ENCODE results near the gene FAM107B. TPM values are rescaled to one million over a fixed set of nuclear protein-coding genes. Genes with fewer than 3 reads are reported as not detected.

FAM107B gene
- total and polyA plus RNA-seq, 2 of the 4 experiments (the other 2 are of a cell fraction) = 26.4 to 27.1 TPM

DNA sequence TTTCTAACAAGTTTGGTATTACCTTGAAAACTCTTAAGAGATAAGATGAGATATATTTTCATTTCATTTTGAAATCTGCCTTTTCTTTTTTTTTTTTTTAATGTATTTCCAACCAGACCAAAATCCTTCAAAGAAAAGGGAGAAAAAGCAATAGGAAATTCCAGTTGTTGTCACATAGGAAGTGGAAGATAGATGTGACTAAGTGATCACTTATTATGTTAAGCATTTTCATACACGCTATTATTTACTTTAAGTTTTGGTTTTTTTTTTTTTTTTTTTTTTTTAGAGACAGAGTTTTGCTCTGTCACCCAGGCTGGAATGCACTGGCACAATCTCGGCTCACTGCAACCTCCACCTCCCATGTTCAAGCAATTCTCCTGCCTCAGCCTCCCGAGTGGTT is 246.8 kb downstream of the FAM107B start:
- no peak overlapping the region for H4K8ac ChIP-seq (ENCODE audit: low read depth in 2 of 2, low read length in 2 of 2)
- H3K4me2 ChIP-seq (ENCODE audit: low read depth, low read length) = no peak overlapping the region
- peaks cover 15% of the 10 kb centered on the region for H3K36me3 ChIP-seq (ENCODE audit: control insufficient read depth, insufficient read depth, low read length)
- H4K91ac ChIP-seq (ENCODE audit: insufficient read depth, low read depth, low read length) = no peak overlapping the region
- no peak overlapping the region for H2AK5ac ChIP-seq (ENCODE audit: low read depth, low read length)
- H3K9ac ChIP-seq (ENCODE audit: low read depth, low read length) = no peak overlapping the region
- BruUV-seq (replicated peaks) = no TSS peak
- H2BK5ac ChIP-seq (ENCODE audit: low read depth, low read length, poor library complexity, severe bottlenecking) = no peak overlapping the region
- H3K9me1 ChIP-seq (ENCODE audit: insufficient read depth, low read length) = peaks cover 18% of the 10 kb centered on the region
- no peak for DNase-seq
- H3K14ac ChIP-seq (replicated peaks; ENCODE audit: low read depth, low read length) = no peak overlapping the region
- H3K18ac ChIP-seq (ENCODE audit: low read depth, low read length) = no peak overlapping the region
- dilution Hi-C loops (cut with HindIII; ENCODE audit: low sequenced_read_pairs, unreplicated experiment) = no loop called here
- no CpG with 5 or more reads among the region's 3 CpGs for WGBS, 2 experiments (ENCODE audit: extremely low coverage in 2 of 2, insufficient read length in 1 of 2)
- H3K4me1 ChIP-seq (ENCODE audit: control insufficient read depth, insufficient read depth, low read length) = peaks cover 23% of the 10 kb centered on the region
- peaks cover 42 to 79% of the 10 kb centered on the region in 2 experiments for H3K79me1 ChIP-seq (ENCODE audit: low read depth in 1 of 2, low read length in 2 of 2)
- no peak overlapping the region for H2AK9ac ChIP-seq (replicated peaks; ENCODE audit: low read depth, low read length, poor library complexity)
- H4K5ac ChIP-seq (ENCODE audit: low read depth, low read length) = no peak overlapping the region
- H3K23ac ChIP-seq (ENCODE audit: low read depth, low read length) = no peak overlapping the region
- no peak overlapping the region for H2BK15ac ChIP-seq (ENCODE audit: low read depth, low read length)
- no peak overlapping the region for H2BK20ac ChIP-seq (ENCODE audit: low read depth, low read length)
- no peak overlapping the region for H2AFZ ChIP-seq (replicated peaks; ENCODE audit: low read length, poor library complexity)
- peaks cover 29% of the 10 kb centered on the region for H4K20me1 ChIP-seq (ENCODE audit: insufficient read depth, low read length)
- H3K4me3 ChIP-seq (ENCODE audit: insufficient read depth, low read depth, low read length) = no peak overlapping the region
- no peak overlapping the region for H2BK120ac ChIP-seq (ENCODE audit: low read depth, low read length)
- ChIA-PET POLR2A (ENCODE audit: unreplicated experiment) (no interaction called here), CTCF (no interaction called here)
- no peak for ATAC-seq (ENCODE audit: low read depth)
- H3K27ac ChIP-seq (ENCODE audit: insufficient read depth, low read length) = no peak overlapping the region
- no peak for TF ChIP-seq BHLHE40 (IDR thresholded peaks at IDR 0.05; ENCODE audit: low read depth, low read length)
- no peak for TF ChIP-seq RAD21 (IDR thresholded peaks at IDR 0.05; ENCODE audit: low read length)
- TF ChIP-seq POLR2A (IDR thresholded peaks at IDR 0.05; ENCODE audit: low read depth, low read length) = no peak
- TF ChIP-seq CHD1 (IDR thresholded peaks at IDR 0.05; ENCODE audit: low read depth, low read length) = no peak
- no peak for TF ChIP-seq MAFK (IDR thresholded peaks at IDR 0.05; ENCODE audit: low read depth, low read length)
- no peak for TF ChIP-seq CEBPB (IDR thresholded peaks at IDR 0.05; ENCODE audit: low read depth, low read length)
- TF ChIP-seq, protein P1, sequence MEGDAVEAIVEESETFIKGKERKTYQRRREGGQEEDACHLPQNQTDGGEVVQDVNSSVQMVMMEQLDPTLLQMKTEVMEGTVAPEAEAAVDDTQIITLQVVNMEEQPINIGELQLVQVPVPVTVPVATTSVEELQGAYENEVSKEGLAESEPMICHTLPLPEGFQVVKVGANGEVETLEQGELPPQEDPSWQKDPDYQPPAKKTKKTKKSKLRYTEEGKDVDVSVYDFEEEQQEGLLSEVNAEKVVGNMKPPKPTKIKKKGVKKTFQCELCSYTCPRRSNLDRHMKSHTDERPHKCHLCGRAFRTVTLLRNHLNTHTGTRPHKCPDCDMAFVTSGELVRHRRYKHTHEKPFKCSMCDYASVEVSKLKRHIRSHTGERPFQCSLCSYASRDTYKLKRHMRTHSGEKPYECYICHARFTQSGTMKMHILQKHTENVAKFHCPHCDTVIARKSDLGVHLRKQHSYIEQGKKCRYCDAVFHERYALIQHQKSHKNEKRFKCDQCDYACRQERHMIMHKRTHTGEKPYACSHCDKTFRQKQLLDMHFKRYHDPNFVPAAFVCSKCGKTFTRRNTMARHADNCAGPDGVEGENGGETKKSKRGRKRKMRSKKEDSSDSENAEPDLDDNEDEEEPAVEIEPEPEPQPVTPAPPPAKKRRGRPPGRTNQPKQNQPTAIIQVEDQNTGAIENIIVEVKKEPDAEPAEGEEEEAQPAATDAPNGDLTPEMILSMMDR (conservative IDR thresholded peaks at IDR 0.05; ENCODE audit: low read depth, low read length) = no peak
- no peak for TF ChIP-seq RCOR1 (IDR thresholded peaks at IDR 0.05; ENCODE audit: insufficient replicate concordance, low read length)
- no peak for TF ChIP-seq MXI1 (IDR thresholded peaks at IDR 0.05; ENCODE audit: borderline replicate concordance, low read depth, low read length)
- no peak for TF ChIP-seq FOS (IDR thresholded peaks at IDR 0.05; ENCODE audit: low read depth, low read length)
- TF ChIP-seq, protein P2, sequence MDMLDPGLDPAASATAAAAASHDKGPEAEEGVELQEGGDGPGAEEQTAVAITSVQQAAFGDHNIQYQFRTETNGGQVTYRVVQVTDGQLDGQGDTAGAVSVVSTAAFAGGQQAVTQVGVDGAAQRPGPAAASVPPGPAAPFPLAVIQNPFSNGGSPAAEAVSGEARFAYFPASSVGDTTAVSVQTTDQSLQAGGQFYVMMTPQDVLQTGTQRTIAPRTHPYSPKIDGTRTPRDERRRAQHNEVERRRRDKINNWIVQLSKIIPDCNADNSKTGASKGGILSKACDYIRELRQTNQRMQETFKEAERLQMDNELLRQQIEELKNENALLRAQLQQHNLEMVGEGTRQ (IDR thresholded peaks at IDR 0.05; ENCODE audit: low read depth, low read length) = no peak
- TF ChIP-seq NFE2L2 (IDR thresholded peaks at IDR 0.05; ENCODE audit: low read depth, low read length) = no peak
- TF ChIP-seq, protein P3, sequence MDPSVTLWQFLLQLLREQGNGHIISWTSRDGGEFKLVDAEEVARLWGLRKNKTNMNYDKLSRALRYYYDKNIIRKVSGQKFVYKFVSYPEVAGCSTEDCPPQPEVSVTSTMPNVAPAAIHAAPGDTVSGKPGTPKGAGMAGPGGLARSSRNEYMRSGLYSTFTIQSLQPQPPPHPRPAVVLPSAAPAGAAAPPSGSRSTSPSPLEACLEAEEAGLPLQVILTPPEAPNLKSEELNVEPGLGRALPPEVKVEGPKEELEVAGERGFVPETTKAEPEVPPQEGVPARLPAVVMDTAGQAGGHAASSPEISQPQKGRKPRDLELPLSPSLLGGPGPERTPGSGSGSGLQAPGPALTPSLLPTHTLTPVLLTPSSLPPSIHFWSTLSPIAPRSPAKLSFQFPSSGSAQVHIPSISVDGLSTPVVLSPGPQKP (IDR thresholded peaks at IDR 0.05; ENCODE audit: borderline replicate concordance, low read depth, low read length) = no peak
- no peak for TF ChIP-seq RFX5 (IDR thresholded peaks at IDR 0.05; ENCODE audit: low read depth, low read length)
- TF ChIP-seq SMC3 (IDR thresholded peaks at IDR 0.05; ENCODE audit: low read depth, low read length) = no peak
- no peaks in the 10 kb centered on the region for H3K9me3 ChIP-seq (ENCODE audit: control insufficient read depth, insufficient read depth, low read length)
- no peak overlapping the region for H3K56ac ChIP-seq (ENCODE audit: extremely low read depth, insufficient read depth, low read length)
- intact Hi-C loops (cut with micrococcal nuclease) = no loop called here
- no peaks in the 10 kb centered on the region for H3K27me3 ChIP-seq (ENCODE audit: control insufficient read depth, insufficient read depth, low read length)
- in situ Hi-C loops (cut with MboI; ENCODE audit: low sequenced_read_pairs) = no loop called here
- H3K4ac ChIP-seq (ENCODE audit: low read depth, low read length) = no peak overlapping the region

Data from IMR-90 (cell line).